SK-N-SH treated with all-trans-retinoic acid at 6 μM for 48 hours (cell line): ENCODE results near the gene RPUSD4.

ENCODE experiments used
- ATAC-seq: fragments of 200-7000 bp; cut with Tn5 transposase; 3 replicates; pipeline ENCODE4 v1.9.1; 2020; ENCODE audit warnings: mild to moderate bottlenecking, moderate library complexity
- ARNTL ChIP-seq: fragments of 450-650 bp; formaldehyde crosslinking; IDR thresholded peaks from 2 replicates; pipeline ENCODE4 v1.5.0; 2020; ENCODE audit warnings: low read depth, mild to moderate bottlenecking, moderate library complexity, borderline replicate concordance
- CSDC2 ChIP-seq: fragments of 250-450 bp; sonication (Bioruptor Pico); IDR thresholded peaks from 2 replicates; pipeline ENCODE4 v1.5.0; 2020; ENCODE audit warnings: mild to moderate bottlenecking, moderate library complexity
- PATZ1 ChIP-seq: fragments of 250-450 bp; sonication (Bioruptor Pico); IDR thresholded peaks from 2 replicates; pipeline ENCODE4 v1.8.0; 2020; ENCODE audit warnings: mild to moderate bottlenecking, moderate library complexity, borderline replicate concordance
- PPARA ChIP-seq: fragments of 250-450 bp; sonication (Bioruptor Pico); IDR thresholded peaks from 2 replicates; pipeline ENCODE4 v1.5.0; 2020; ENCODE audit warnings: mild to moderate bottlenecking, borderline replicate concordance
- RARB ChIP-seq: fragments of 250-450 bp; sonication (Bioruptor Pico); IDR thresholded peaks from 2 replicates; pipeline ENCODE4 v1.8.0; 2021; ENCODE audit warnings: mild to moderate bottlenecking, moderate library complexity
- SNAI2 ChIP-seq: fragments of 250-450 bp; sonication (Bioruptor Pico); IDR thresholded peaks from 2 replicates; pipeline ENCODE4 v1.5.0; 2020; ENCODE audit warnings: mild to moderate bottlenecking, moderate library complexity
- ZC3H10 ChIP-seq: fragments of 250-450 bp; sonication (Bioruptor Pico); IDR thresholded peaks from 2 replicates; pipeline ENCODE4 v1.5.1; 2021; ENCODE audit warnings: mild to moderate bottlenecking, moderate library complexity
- ZFP3 ChIP-seq: fragments of 250-450 bp; sonication (Bioruptor Pico); IDR thresholded peaks from 2 replicates; pipeline ENCODE4 v1.5.0; 2020; ENCODE audit warnings: mild to moderate bottlenecking, moderate library complexity
- ZFP30 ChIP-seq: fragments of 450-650 bp; formaldehyde crosslinking; IDR thresholded peaks from 2 replicates; pipeline ENCODE4 v1.5.0; 2022; ENCODE audit warnings: mild to moderate bottlenecking, moderate library complexity
- ZNF70 ChIP-seq: fragments of 450-650 bp; formaldehyde crosslinking; IDR thresholded peaks from 2 replicates; pipeline ENCODE4 v1.5.0; 2020; ENCODE audit warnings: mild to moderate bottlenecking, moderate library complexity
- TF ChIP-seq, protein P1 (sequence below): fragments of 250-450 bp; sonication (Bioruptor Pico); IDR thresholded peaks from 2 replicates; pipeline ENCODE4 v1.5.0; 2020; ENCODE audit warnings: mild to moderate bottlenecking, moderate library complexity
- TF ChIP-seq, protein P2 (sequence below): fragments of 250-450 bp; sonication (Bioruptor Pico); IDR thresholded peaks from 2 replicates; pipeline ENCODE4 v1.5.1; 2020; ENCODE audit warnings: low read depth, mild to moderate bottlenecking, moderate library complexity
- TF ChIP-seq, protein P3 (sequence below): fragments of 250-450 bp; sonication (Bioruptor Pico); IDR thresholded peaks from 2 replicates; pipeline ENCODE4 v1.8.0; 2021; ENCODE audit warnings: low read depth, mild to moderate bottlenecking, moderate library complexity, borderline replicate concordance

RPUSD4 gene

DNA sequence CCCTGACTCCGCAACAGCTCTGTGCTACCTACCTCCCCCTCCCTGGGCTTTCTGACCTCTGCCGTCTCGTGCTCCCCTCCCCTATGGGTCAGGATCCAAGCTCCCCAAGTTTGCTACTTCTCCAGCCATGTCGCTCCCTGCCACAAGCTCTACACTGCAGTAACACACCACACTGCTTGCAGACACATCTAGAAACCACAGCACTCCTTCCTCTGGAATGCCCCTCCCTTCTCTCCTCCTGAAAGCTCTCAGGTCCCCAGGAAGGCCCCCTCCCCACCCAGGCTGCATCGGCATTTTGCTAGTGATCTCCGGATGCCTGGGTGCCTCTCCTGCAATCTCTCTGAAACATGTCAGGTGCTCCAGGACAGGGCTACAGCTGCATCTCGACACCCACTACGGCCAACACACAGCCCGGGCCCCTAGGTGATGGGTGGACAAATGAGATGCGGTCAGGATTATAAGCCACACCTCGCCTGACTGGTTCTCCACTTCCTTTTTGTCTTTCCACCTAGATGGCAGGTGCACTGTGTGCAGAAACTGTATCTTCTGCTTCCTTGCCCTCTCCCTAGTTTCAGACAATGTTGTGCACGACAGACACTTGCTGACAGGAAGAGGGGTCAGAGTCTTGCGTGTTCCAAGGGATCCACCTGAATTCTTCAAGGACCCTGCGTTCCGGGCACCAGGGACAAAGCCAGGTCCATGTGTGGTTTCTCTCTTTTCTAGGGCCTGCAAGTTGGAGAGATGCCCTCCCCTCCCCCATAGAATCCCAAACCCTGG lies 22.9 kb downstream of the RPUSD4 start (continued):
- TF ChIP-seq, protein P1, sequence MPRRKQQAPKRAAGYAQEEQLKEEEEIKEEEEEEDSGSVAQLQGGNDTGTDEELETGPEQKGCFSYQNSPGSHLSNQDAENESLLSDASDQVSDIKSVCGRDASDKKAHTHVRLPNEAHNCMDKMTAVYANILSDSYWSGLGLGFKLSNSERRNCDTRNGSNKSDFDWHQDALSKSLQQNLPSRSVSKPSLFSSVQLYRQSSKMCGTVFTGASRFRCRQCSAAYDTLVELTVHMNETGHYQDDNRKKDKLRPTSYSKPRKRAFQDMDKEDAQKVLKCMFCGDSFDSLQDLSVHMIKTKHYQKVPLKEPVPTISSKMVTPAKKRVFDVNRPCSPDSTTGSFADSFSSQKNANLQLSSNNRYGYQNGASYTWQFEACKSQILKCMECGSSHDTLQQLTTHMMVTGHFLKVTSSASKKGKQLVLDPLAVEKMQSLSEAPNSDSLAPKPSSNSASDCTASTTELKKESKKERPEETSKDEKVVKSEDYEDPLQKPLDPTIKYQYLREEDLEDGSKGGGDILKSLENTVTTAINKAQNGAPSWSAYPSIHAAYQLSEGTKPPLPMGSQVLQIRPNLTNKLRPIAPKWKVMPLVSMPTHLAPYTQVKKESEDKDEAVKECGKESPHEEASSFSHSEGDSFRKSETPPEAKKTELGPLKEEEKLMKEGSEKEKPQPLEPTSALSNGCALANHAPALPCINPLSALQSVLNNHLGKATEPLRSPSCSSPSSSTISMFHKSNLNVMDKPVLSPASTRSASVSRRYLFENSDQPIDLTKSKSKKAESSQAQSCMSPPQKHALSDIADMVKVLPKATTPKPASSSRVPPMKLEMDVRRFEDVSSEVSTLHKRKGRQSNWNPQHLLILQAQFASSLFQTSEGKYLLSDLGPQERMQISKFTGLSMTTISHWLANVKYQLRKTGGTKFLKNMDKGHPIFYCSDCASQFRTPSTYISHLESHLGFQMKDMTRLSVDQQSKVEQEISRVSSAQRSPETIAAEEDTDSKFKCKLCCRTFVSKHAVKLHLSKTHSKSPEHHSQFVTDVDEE (CRISPR knock-in tag), result no peak
- TF ChIP-seq PATZ1 (CRISPR knock-in tag), result no peak
- TF ChIP-seq ZFP3 (CRISPR knock-in tag), result no peak
- TF ChIP-seq, all 23 proteins: peak for 0

DNA sequence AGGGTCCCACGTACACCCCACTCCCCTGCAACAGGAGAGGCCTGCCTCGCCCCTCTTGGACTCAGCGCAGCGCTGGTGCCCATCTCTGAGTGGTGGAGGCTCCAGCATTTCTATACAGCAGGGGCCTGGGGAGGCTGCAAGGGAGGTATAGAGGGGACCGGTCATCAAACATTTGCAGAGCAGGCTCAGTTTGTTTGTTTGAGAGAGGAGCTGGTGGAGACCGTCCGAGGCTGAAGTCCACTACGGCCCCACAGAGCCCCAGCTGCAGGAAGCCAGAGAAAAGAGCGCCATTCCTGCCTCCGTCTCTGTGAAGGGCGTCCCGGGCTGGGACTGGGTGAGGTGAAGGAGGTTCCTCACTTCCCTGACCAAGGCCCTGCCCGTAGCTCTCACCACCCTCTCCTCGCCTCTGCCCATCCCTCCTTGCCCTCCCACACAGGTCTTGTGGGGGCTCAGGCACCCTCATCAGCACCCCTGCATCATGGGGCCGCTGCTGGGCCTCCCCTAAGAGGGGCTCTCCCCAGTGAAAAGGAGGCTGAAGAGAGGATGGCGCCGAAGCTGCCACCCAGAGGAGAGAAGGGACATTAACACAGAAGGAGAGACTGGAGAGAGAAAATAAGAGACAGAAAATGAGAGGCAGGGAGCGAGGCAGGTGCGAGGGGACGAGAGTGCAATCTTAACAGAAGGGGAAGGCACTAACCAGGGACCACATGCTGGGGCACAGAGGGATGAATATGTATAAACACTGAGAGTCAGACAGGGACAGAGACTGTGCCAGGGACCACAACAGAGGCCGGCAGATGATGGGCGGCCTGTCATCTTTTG lies 24.5 kb downstream of the RPUSD4 start:
- TF ChIP-seq ZFP3 (CRISPR knock-in tag), result no peak
- no peak for TF ChIP-seq ZFP30
- ATAC-seq, result peak; percentile 64

GRCh38 chr11:126186025-126186698 lies 25.3 kb downstream of the RPUSD4 start:
- no peak for ATAC-seq
- TF ChIP-seq SNAI2 (no peak), PPARA (CRISPR knock-in tag) (no peak), ZNF70 (CRISPR knock-in tag) (no peak), RARB (no peak), ARNTL (CRISPR knock-in tag) (no peak), ZFP3 (CRISPR knock-in tag) (no peak)
- TF ChIP-seq, protein P1 (CRISPR knock-in tag), result no peak
- TF ChIP-seq, protein P2, sequence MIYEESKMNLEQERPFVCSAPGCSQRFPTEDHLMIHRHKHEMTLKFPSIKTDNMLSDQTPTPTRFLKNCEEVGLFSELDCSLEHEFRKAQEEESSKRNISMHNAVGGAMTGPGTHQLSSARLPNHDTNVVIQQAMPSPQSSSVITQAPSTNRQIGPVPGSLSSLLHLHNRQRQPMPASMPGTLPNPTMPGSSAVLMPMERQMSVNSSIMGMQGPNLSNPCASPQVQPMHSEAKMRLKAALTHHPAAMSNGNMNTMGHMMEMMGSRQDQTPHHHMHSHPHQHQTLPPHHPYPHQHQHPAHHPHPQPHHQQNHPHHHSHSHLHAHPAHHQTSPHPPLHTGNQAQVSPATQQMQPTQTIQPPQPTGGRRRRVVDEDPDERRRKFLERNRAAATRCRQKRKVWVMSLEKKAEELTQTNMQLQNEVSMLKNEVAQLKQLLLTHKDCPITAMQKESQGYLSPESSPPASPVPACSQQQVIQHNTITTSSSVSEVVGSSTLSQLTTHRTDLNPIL (CRISPR knock-in tag), result no peak
- TF ChIP-seq, protein P3, sequence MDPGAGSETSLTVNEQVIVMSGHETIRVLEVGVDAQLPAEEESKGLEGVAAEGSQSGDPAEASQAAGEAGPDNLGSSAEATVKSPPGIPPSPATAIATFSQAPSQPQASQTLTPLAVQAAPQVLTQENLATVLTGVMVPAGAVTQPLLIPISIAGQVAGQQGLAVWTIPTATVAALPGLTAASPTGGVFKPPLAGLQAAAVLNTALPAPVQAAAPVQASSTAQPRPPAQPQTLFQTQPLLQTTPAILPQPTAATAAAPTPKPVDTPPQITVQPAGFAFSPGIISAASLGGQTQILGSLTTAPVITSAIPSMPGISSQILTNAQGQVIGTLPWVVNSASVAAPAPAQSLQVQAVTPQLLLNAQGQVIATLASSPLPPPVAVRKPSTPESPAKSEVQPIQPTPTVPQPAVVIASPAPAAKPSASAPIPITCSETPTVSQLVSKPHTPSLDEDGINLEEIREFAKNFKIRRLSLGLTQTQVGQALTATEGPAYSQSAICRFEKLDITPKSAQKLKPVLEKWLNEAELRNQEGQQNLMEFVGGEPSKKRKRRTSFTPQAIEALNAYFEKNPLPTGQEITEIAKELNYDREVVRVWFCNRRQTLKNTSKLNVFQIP (CRISPR knock-in tag), result no peak

- TF ChIP-seq ARNTL (CRISPR knock-in tag) (no peak), CSDC2 (CRISPR knock-in tag) (no peak), ZC3H10 (CRISPR knock-in tag) (no peak)
- ATAC-seq, result no peak
These were observed 26.0 kb downstream of the RPUSD4 start for GRCh38 chr11:126185259-126186024.
